ENCODE data around the gene MGAT4C.
"Not testable (repeated sequence)": the region's sequence is repeated elsewhere in the genome, so short reads cannot be mapped to it uniquely, and the experiment has no call there.

MGAT4C gene

GRCh38 chr12:86256163-86256562 lies at the start of gene MGAT4C:
Gene MGAT4C (minus strand): TSS chr12:86256391.
- DNase-seq (ENCODE audit: low read depth): no peak

GRCh38 chr12:86296396-86296795 lies 40.2 kb upstream of the MGAT4C start:
- not testable (repeated sequence) for DNase-seq (ENCODE audit: low read depth)

- DNase-seq (ENCODE audit: low read depth): no peak
These were observed 37.6 kb upstream of the MGAT4C start for GRCh38 chr12:86293682-86294240.

- no peak for DNase-seq (ENCODE audit: low read depth)
These were observed 36.3 kb upstream of the MGAT4C start for GRCh38 chr12:86292480-86292879.

GRCh38 chr12:86290615-86291014 lies 34.4 kb upstream of the MGAT4C start:
- peak; percentile 0 for DNase-seq (ENCODE audit: low read depth)

GRCh38 chr12:86286119-86286518 lies 29.9 kb upstream of the MGAT4C start:
- DNase-seq (ENCODE audit: low read depth): no peak

GRCh38 chr12:86283620-86284019 lies 27.4 kb upstream of the MGAT4C start:
- DNase-seq (ENCODE audit: low read depth): no peak

- no peak for DNase-seq (ENCODE audit: low read depth)
These were observed 19.2 kb upstream of the MGAT4C start for GRCh38 chr12:86275356-86275755.

- DNase-seq (ENCODE audit: low read depth): no peak
These were observed 9.1 kb upstream of the MGAT4C start for GRCh38 chr12:86265329-86265695.

- no peak for DNase-seq (ENCODE audit: low read depth)
These were observed 8.5 kb upstream of the MGAT4C start for GRCh38 chr12:86264451-86265328.

- no peak for DNase-seq (ENCODE audit: low read depth)
These were observed 5.4 kb upstream of the MGAT4C start for GRCh38 chr12:86261578-86261977.

- DNase-seq (ENCODE audit: low read depth): peak; percentile 35
These were observed 5.0 kb upstream of the MGAT4C start for GRCh38 chr12:86261142-86261541.

- no peak for DNase-seq (ENCODE audit: low read depth)
These were observed 4.0 kb upstream of the MGAT4C start for GRCh38 chr12:86260183-86260582.

GRCh38 chr12:86257134-86257533 lies 943 bp upstream of the MGAT4C start:
- DNase-seq (ENCODE audit: low read depth): no peak

- DNase-seq (ENCODE audit: low read depth): peak; percentile 3
These were observed 1.6 kb downstream of the MGAT4C start for GRCh38 chr12:86254399-86255107.

- peak; percentile 70 for DNase-seq (ENCODE audit: low read depth)
These were observed 6.3 kb downstream of the MGAT4C start for GRCh38 chr12:86249851-86250250.

GRCh38 chr12:86249276-86249675 lies 6.9 kb downstream of the MGAT4C start:
- no peak for DNase-seq (ENCODE audit: low read depth)

- DNase-seq (ENCODE audit: low read depth): no peak
These were observed 8.3 kb downstream of the MGAT4C start for GRCh38 chr12:86247871-86248270.

- no peak for DNase-seq (ENCODE audit: low read depth)
These were observed 14.6 kb downstream of the MGAT4C start for GRCh38 chr12:86241600-86241999.

GRCh38 chr12:86234316-86234855 lies 21.8 kb downstream of the MGAT4C start:
- no peak for DNase-seq (ENCODE audit: low read depth)

- DNase-seq (ENCODE audit: low read depth): peak; percentile 42
These were observed 23.1 kb downstream of the MGAT4C start for GRCh38 chr12:86233126-86233525.

GRCh38 chr12:86230516-86231146 lies 25.6 kb downstream of the MGAT4C start:
- DNase-seq (ENCODE audit: low read depth): peak; percentile 31

Measured in iris pigment epithelial cell (primary cell).